ENCODE results near the gene PARD3B.

DNA sequence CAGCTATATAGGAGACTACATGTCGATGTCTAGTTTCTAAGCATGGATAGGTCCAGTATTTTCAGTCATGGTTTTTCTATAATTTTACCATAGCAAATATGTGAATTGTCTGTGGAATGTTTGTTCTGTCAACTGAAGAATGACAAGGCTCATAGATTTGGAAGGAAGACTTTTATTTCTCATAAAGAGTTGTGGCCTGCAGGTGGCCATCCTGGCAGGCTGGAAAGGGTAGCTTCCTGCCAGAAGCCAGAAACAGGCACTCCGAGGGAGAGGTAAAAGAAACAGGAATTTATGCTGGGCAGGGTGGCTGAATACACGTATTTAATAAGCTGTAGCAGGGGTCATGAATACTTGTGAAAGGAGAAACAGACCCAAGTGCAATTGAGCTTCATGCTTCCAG lies 182.1 kb downstream of the PARD3B start:
- TF ChIP-seq NFRKB (IDR thresholded peaks at IDR 0.05): no peak
- TF ChIP-seq HDGF (IDR thresholded peaks at IDR 0.05; ENCODE audit: borderline replicate concordance): no peak
- TF ChIP-seq ZNF384 (IDR thresholded peaks at IDR 0.05): no peak
- TF ChIP-seq SP1 (IDR thresholded peaks at IDR 0.05): no peak
- no peak for TF ChIP-seq L3MBTL2 (conservative IDR thresholded peaks at IDR 0.05)
- no peak for TF ChIP-seq BHLHE40 (IDR thresholded peaks at IDR 0.05; ENCODE audit: borderline replicate concordance)
- no peak for TF ChIP-seq LEF1 (IDR thresholded peaks at IDR 0.05; ENCODE audit: borderline replicate concordance)
- TF ChIP-seq SUZ12 (IDR thresholded peaks at IDR 0.05): no peak
- TF ChIP-seq FOXM1 (IDR thresholded peaks at IDR 0.05; ENCODE audit: borderline replicate concordance): no peak
- TF ChIP-seq, protein P1, sequence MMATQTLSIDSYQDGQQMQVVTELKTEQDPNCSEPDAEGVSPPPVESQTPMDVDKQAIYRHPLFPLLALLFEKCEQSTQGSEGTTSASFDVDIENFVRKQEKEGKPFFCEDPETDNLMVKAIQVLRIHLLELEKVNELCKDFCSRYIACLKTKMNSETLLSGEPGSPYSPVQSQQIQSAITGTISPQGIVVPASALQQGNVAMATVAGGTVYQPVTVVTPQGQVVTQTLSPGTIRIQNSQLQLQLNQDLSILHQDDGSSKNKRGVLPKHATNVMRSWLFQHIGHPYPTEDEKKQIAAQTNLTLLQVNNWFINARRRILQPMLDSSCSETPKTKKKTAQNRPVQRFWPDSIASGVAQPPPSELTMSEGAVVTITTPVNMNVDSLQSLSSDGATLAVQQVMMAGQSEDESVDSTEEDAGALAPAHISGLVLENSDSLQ (IDR thresholded peaks at IDR 0.05): no peak
